Breast epithelium (tissue), 4 donors: ENCODE measurements around the gene OBP2A. TPM values are rescaled to one million over a fixed set of nuclear protein-coding genes. Genes with fewer than 3 reads are reported as not detected.

Experiments
- DNase-seq, 2 donors: peaks; one replicate each; pipeline ENCODE4 v3.0.0-alpha.2; 2019; ENCODE audit warnings: low spot score in 2 of 2
- H3K27ac ChIP-seq, 2 donors: fragments of 200-600 bp; sonication (generic) in 1 of 2; one replicate each; pipeline ENCODE4 v1.5.1; 2016 to 2019; ENCODE audit warnings: mild to moderate bottlenecking in 1 of 2
- H3K27me3 ChIP-seq, 2 donors: fragments of 200-600 bp; sonication (generic) in 1 of 2; one replicate each; pipeline versions ENCODE4 v1.5.1 to v1.6.0; 2017 to 2019; ENCODE audit warnings: control low read depth in 1 of 2, mild to moderate bottlenecking in 1 of 2
- H3K36me3 ChIP-seq: fragments of 200-600 bp; one replicate; pipeline ENCODE4 v1.5.1; 2019
- H3K4me1 ChIP-seq, 2 donors: fragments of 200-600 bp; sonication (generic); one replicate each; pipeline ENCODE4 v1.5.1; 2016 to 2019; ENCODE audit warnings: control low read depth in 1 of 2
- H3K4me3 ChIP-seq, 3 donors: fragments of 200-600 bp; sonication (generic); 1 replicate in 2 of 3; 2 replicates in 1 of 3; pipeline ENCODE4 v1.5.1; 2016 to 2019; ENCODE audit warnings: mild to moderate bottlenecking in 3 of 3, moderate library complexity in 2 of 3
- H3K9me3 ChIP-seq, 2 donors: fragments of 200-600 bp; sonication (generic) in 1 of 2; one replicate each; pipeline ENCODE4 v1.5.1; 2016 to 2019; ENCODE audit warnings: control low read depth in 1 of 2
- POLR2A ChIP-seq: fragments of 450-650 bp; IDR thresholded peaks from one replicate; pipeline ENCODE4 v1.6.1; 2016; ENCODE audit warnings: antibody characterized with exemption, mild to moderate bottlenecking, moderate library complexity
- POLR2AphosphoS5 ChIP-seq, 3 donors: sonication (generic); formaldehyde crosslinking; IDR thresholded peaks; one replicate each; pipeline ENCODE4 v1.6.1; 2017; ENCODE audit warnings: antibody characterized with exemption in 3 of 3
- intact Hi-C: fragments of 100-400 bp; cut with DNase I; formaldehyde crosslinking; loops from one replicate; pipeline ENCODE4 v1.15.1; 2023; ENCODE audit warnings: low total_unique reads
- total RNA-seq, 3 donors: library from RNA; depleted of rRNA; stranded (reverse); fragments of >200 nt; gene quantifications; one replicate each; pipeline ENCODE4 v1.1.0, GENCODE V29; 2016
- TF ChIP-seq, protein P1 (sequence below), 3 donors: fragments of 450-650 bp; IDR thresholded peaks; one replicate each; pipeline ENCODE4 v1.5.1; 2016 to 2017; ENCODE audit warnings: antibody characterized with exemption in 3 of 3, mild to moderate bottlenecking in 3 of 3, moderate library complexity in 3 of 3

OBP2A gene
- total RNA-seq, 3 donors from 2014 or later: not detected

DNA sequence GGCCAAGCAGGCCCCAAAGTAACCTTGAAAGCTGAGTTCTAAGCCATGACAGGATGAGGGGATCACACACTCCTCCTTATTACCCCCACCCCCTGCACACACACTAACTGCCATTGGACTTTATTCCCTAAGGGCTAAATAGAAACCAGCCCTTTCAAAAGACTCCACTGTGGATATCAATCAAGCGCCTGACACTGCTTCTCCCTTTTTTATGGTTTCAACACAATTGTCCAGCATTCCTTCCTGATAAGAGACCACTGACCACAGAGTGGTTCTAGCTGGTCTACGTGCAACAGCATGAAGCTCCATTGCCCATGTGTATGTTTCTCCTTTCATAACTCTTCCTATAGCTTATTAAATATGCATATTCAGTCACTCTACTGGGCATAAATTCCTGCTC is 50.3 kb downstream of the OBP2A start:
- Histone ChIP-seq H3K9me3 (no peaks in the 10 kb centered on the region), H3K36me3 (no peaks in the 10 kb centered on the region), H3K27ac (no peak overlapping the region), H3K4me1 (no peaks in the 10 kb centered on the region), H3K4me3 (no peak overlapping the region), H3K27me3 (peaks cover 0 to 32% of the 10 kb centered on the region in 2 donors)
- DNase-seq: no peak
- intact Hi-C loops: no loop called here
- TF ChIP-seq POLR2A: no peak
- no peak for TF ChIP-seq POLR2AphosphoS5 (IDR thresholded peaks at IDR 0.05)
- TF ChIP-seq, protein P1, sequence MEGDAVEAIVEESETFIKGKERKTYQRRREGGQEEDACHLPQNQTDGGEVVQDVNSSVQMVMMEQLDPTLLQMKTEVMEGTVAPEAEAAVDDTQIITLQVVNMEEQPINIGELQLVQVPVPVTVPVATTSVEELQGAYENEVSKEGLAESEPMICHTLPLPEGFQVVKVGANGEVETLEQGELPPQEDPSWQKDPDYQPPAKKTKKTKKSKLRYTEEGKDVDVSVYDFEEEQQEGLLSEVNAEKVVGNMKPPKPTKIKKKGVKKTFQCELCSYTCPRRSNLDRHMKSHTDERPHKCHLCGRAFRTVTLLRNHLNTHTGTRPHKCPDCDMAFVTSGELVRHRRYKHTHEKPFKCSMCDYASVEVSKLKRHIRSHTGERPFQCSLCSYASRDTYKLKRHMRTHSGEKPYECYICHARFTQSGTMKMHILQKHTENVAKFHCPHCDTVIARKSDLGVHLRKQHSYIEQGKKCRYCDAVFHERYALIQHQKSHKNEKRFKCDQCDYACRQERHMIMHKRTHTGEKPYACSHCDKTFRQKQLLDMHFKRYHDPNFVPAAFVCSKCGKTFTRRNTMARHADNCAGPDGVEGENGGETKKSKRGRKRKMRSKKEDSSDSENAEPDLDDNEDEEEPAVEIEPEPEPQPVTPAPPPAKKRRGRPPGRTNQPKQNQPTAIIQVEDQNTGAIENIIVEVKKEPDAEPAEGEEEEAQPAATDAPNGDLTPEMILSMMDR (IDR thresholded peaks at IDR 0.05): no peak

Other genes with a start within 250 kb of the OBP2A start
- 10 to 100 TPM; 13.9 to 18.1 (median 15.1) TPM for gene PPP1R26, start 66.3 kb upstream of the OBP2A start, total RNA-seq
- gene MRPS2, start 45.4 kb upstream of the OBP2A start, total RNA-seq: 10 to 100 TPM; 35.4 to 39.8 (median 36.7) TPM
- not detected for gene LCN1, start 24.7 kb upstream of the OBP2A start, total RNA-seq
- gene PAEP, start 15.6 kb downstream of the OBP2A start, total RNA-seq: not detected
- not detected for gene GLT6D1, start 93.4 kb downstream of the OBP2A start, total RNA-seq
- under 1 TPM in 1 of 3 donors, not detected in 2; 0.64 TPM for gene LCN9, start 117.2 kb downstream of the OBP2A start, total RNA-seq
- not detected for gene SOHLH1, start 153.4 kb downstream of the OBP2A start, total RNA-seq
- not detected for gene KCNT1, start 156.1 kb downstream of the OBP2A start, total RNA-seq